GM21526 (cell line): ENCODE results near the gene RASAL2.
"Not testable (repeated sequence)": the region's sequence is repeated elsewhere in the genome, so short reads cannot be mapped to it uniquely, and the experiment has no call there.

Experiments used
- ATAC-seq: cut with Tn5 transposase; IDR thresholded peaks from one replicate; pipeline ENCODE4 v1.9.1; 2021; ENCODE audit warnings: moderate library complexity; ENCODE audit not compliant: unreplicated experiment, low FRiP score

Gene RASAL2

DNA sequence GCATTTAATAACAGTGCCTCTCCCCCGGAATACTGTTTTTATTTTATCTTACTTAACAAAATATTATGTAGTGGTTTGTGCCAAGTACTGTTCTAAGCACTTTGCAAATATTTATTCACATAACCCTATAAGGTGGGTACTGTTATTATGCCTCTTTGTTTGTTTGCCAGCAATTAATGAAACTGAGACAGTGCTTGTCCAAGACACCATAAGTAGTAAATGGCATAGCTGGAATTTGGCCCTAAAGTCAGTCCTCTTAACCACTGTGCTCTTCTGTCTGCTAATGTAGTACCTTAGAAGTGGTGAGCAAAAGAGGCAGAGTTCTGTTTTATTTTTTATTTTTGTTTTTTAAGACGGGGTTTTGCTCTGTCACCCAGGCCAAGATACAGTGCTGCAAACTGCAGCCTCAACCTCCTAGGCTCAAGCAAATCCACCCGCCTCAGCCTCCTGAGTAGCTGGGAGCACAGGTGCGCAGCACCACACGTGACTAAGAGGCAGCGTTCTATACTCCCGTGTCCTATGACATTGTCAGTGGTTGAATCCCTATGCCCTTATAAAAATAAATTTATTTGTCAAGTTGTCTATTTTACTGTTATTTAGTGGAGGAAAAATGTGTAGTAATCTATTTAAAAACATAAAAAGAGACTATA, 237.1 kb downstream of the RASAL2 start:
- ATAC-seq, result no peak

DNA sequence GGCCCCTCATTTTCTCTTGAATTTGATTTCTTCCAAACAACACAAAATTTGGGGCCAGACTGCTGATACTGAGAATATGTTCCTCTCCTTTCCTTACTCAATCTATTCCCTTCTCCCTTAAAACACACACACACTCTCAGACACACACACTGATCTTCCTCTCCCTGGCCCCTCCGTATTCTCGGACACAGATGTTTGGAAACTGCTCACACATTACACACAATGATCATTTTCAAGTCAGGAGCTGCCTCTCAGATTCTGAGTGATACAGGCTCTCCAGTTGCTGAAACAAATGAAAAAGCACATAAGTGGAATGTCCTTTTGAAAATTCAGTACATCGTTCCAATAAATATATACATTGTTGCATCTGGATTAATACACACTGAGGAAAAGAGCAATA, 241.5 kb downstream of the RASAL2 start:
- no peak for ATAC-seq

DNA sequence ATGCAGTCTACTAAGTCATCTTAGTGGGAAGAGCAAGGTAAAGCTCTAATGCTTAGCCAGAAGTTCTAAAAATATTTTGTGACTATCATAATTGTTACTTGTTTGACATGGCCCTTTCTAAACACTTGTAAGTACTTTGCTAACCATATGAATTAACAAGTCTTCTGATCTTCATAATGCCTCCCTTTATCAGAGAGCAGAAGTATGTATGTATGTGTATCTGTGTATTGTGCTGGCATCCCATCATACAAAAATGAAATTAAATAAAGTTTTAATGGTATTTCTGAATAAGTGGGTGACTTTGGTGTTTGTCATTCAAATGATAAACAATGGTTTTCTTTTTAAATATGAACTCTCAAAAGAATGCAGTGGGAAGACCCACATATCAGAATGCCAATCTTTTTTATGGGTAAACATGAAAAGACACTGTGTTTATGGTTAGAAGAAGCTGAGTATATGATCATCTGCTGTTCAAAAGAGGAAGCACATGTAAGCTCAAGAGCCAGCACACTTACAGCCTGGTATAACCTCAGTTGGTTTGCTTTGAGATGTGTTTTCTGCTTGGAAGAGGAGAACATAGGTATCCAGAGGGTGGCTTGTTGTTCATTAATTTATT, 243.3 kb downstream of the RASAL2 start:
- no peak for ATAC-seq

- ATAC-seq, result no peak
Observed at GRCh38 chr1:178339834-178340233, 245.9 kb downstream of the RASAL2 start.

DNA sequence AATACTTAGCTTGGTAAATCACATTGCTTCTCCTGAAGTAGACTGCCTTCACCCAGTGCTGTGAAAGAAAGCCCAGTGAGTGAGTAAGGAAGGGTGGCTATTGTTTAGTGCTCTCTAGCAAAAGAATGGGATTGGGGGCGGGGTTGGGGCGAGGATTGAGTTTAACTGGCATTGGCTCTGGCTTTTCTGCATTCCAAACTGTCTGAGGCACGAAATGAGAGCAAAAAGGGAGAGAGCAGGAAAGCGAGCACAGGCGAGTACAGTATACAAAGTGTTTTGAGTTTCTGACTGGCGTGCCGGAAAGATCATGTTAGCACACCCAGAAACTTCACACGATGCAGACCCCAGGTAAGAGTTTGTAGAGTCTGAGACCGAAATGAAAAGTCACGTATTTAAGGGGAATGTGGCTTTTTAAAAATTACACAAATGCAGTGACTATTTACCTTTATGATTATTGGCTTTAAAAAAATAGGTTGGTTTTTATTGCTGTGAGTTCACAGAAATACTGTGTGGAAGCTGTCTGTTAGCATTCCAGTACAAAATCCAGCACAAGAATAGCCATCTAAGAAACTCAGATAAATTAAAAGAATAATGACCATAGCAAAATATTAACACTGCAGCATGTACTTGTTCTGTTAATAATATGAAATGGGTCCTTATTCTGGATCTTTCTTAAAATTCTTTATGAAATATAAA, 247.5 kb downstream of the RASAL2 start:
- no peak for ATAC-seq

GRCh38 chr1:178342745-178343144, 248.8 kb downstream of the RASAL2 start:
- ATAC-seq, result no peak

GRCh38 chr1:178344513-178345091, 250.7 kb downstream of the RASAL2 start:
- no peak for ATAC-seq

- no peak for ATAC-seq
Observed at GRCh38 chr1:178345238-178345637, 251.3 kb downstream of the RASAL2 start.

GRCh38 chr1:178345807-178346206, 251.9 kb downstream of the RASAL2 start:
- no peak for ATAC-seq

DNA sequence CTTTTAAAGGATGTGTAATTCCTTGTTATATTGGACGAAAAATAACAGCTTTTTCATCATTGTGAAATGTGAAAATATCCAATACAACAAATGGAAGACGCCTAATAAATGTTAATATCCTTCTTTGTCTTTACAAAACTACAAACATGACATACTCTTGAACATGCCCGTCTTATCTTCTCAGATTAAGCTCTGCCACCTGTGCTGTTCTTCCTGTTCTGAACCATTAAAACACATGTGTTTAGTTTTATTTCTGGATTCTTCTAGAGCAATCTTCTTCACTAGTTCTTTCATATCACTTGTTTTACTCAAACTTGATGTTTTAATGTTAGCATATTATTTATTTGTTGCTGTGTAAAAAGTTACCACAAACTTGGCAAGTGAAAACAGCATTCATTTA, 255.9 kb downstream of the RASAL2 start:
- no peak for ATAC-seq

DNA sequence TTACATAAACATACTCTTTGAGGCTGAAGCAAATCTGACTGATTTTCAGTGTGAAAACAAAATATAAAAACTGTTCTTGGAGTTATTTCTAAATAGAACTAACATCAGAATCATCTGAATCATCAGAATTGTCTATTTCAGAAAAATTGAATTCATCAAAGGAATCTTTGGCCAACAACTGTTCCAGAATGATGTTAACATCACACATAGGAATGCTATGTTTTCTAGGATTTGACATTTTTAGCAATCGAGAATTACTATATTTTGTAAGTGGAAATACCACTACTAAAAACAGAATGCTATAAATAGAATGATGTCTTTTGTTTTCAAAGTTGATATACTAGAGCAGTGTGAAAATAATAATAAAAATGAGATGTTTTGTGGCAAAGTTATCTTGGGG, 258.0 kb downstream of the RASAL2 start:
- ATAC-seq, result not testable (repeated sequence)

GRCh38 chr1:178352790-178353416, 259.0 kb downstream of the RASAL2 start:
- no peak for ATAC-seq

GRCh38 chr1:178353524-178353923, 259.6 kb downstream of the RASAL2 start:
- no peak for ATAC-seq

GRCh38 chr1:178354816-178355215, 260.9 kb downstream of the RASAL2 start:
- no peak for ATAC-seq

DNA sequence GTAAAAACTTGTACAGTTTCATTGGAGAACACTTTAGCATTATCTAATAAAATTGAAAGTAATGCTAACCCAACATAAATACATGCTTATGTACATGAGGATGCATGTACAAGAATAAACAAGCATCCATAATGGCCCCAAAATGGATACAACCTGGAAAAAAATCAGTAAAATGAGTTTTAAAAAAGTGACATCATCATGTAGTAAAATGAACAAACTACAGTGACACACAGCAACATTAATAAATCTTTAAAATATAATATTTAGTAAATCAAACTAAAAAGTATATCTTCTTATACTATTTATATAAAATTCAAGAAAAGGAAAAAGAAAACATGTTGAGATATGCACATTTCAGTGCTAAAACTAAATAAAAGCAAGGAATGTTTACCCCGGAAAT, 262.4 kb downstream of the RASAL2 start:
- no peak for ATAC-seq

DNA sequence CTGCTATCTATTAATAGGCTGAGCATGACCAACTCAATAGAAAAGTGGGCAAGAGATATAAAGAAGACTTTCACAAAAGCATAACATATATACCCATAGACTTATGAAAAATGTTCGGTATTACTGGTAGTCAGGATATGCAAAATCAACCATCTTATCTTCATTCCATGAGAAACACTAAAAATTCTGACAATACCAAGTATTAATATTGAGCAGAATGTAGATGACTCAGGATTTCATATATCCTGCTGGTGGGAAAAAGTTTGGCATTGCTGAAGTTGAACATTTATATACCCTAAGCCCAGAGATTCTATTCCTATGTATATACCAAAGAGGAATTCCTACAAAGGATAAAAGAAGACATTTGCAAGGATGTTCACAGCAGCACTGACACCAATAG, 264.6 kb downstream of the RASAL2 start:
- no peak for ATAC-seq

DNA sequence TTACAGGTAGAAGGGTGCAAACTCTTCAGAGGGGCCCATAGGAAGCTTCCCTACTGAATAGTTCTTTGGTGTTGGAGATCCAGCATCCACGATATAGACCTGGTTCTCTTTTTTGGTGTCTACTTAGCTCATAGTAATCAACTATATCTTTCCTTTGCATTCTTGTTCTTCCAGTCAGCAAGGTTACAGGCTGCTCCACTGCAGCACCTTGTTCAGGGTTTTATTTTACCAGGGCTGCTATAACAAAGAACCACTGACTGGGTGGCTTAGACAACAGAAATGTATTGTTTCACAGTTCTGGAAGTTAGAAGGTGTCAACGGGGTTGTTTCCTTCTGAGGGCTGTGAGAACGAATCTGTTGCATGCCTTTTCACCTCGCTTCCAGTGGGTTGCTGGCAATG, 266.5 kb downstream of the RASAL2 start:
- ATAC-seq, result no peak

- no peak for ATAC-seq
Observed at GRCh38 chr1:178361847-178362246, 267.9 kb downstream of the RASAL2 start.

DNA sequence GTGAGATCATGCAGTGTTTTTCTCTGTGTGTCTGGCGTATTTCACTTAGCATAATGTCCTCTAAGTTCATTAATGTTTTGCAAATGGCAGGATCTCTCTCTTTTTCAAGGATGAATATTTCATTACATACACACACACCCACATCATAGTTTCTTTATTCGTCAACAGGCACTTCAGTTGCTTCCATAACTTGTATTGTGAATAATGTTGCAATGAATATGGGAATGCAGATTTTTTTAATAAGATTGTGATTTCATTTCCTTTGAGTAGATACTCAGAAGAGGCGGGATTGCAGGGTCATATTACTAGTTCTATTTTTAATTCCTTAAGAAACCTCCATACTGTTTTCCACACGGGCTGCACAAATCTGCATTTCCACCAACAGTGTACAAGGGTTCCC, 268.8 kb downstream of the RASAL2 start:
- no peak for ATAC-seq

- no peak for ATAC-seq
Observed at GRCh38 chr1:178364782-178365181, 270.9 kb downstream of the RASAL2 start.

DNA sequence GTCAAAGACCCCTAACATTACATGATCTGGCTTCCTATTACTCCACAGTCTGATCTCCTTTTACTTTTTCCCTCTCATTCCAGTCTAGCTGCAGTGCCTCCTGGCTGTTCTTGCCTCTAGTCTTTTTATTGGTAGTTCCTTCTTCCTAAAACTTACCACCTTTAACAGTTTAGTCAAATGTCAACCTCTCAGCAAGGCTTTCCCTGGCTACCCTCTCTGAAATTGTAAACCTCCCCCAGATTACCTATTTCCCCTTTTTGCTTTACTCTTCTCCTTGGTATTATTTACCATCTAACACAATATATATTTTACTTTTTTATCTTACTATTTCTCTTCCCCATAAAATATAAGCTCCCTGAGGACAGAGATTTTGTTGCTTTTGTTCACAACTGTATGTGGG, 273.2 kb downstream of the RASAL2 start:
- no peak for ATAC-seq
